WTC11 (cell line): ENCODE data around the gene RENBP. TPM values are rescaled to one million over a fixed set of nuclear protein-coding genes. Genes with fewer than 3 reads are reported as not detected.

Experiments
- ATAC-seq: fragments of 200-7000 bp; cut with Tn5 transposase; 2 replicates; pipeline ENCODE4 v1.10.0; 2021; ENCODE audit warnings: mild to moderate bottlenecking, moderate library complexity
- CTCF ChIA-PET: fragments of 300-600 bp; sonication (Branson Sonifier 250); formaldehyde crosslinking; loops from one replicate; lab custom pipeline; 2021; ENCODE audit warnings: antibody characterized with exemption; lab: Charles Lee
- POLR2A ChIA-PET: fragments of 350-600 bp; sonication (Branson Sonifier 250); formaldehyde crosslinking; loops from one replicate; lab custom pipeline; 2021; ENCODE audit warnings: antibody characterized with exemption; lab: Charles Lee
- DNase-seq: peaks from one replicate; pipeline ENCODE4 v3.0.0; 2021; ENCODE audit warnings: low spot score
- H3K27ac Mint-ChIP-seq: 2 replicates; pipeline ENCODE4 v1.8.0; 2021; ENCODE audit warnings: mixed read lengths
- H3K27me3 Mint-ChIP-seq: 2 replicates; pipeline ENCODE4 v1.8.0; 2021; ENCODE audit warnings: low read depth, mild to moderate bottlenecking, moderate library complexity, mixed read lengths
- H3K36me3 Mint-ChIP-seq: 2 replicates; pipeline ENCODE4 v1.8.0; 2021; ENCODE audit warnings: mixed read lengths
- H3K4me1 Mint-ChIP-seq: 2 replicates; pipeline ENCODE4 v1.8.0; 2022; ENCODE audit warnings: mixed read lengths
- H3K4me3 Mint-ChIP-seq: 2 replicates; pipeline ENCODE4 v1.8.0; 2021; ENCODE audit warnings: mild to moderate bottlenecking, moderate library complexity, mixed read lengths
- H3K9me3 Mint-ChIP-seq: 2 replicates; pipeline ENCODE4 v1.8.0; 2021; ENCODE audit warnings: mixed read lengths
- AR ChIP-seq: fragments of 250-450 bp; sonication (Bioruptor Pico); IDR thresholded peaks from 2 replicates; pipeline ENCODE4 v1.9.0; 2021; ENCODE audit warnings: mild to moderate bottlenecking
- CBFB ChIP-seq: sonication (generic); formaldehyde crosslinking; IDR thresholded peaks from 2 replicates; pipeline ENCODE4 v1.8.1; 2022; ENCODE audit warnings: mild to moderate bottlenecking, low read depth, missing genetic modification reagents
- CDX4 ChIP-seq: fragments of 250-450 bp; sonication (Bioruptor Pico); IDR thresholded peaks from 2 replicates; pipeline ENCODE4 v1.9.0; 2021; ENCODE audit warnings: moderate library complexity, mild to moderate bottlenecking, inconsistent platforms, borderline replicate concordance
- CTCF ChIP-seq: fragments of 200-600 bp; IDR thresholded peaks from 2 replicates; pipeline ENCODE4 v1.8.0; 2022; ENCODE audit warnings: antibody characterized with exemption
- E2F4 ChIP-seq: sonication (generic); formaldehyde crosslinking; IDR thresholded peaks from 2 replicates; pipeline ENCODE4 v1.8.1; 2022; ENCODE audit warnings: low read depth, mild to moderate bottlenecking, moderate library complexity, missing genetic modification reagents, borderline replicate concordance
- FOXJ3 ChIP-seq: sonication (generic); formaldehyde crosslinking; IDR thresholded peaks from 2 replicates; pipeline ENCODE4 v1.9.0; 2021; ENCODE audit warnings: missing genetic modification reagents, mild to moderate bottlenecking, borderline replicate concordance
- GABPB1 ChIP-seq: sonication (generic); formaldehyde crosslinking; IDR thresholded peaks from 2 replicates; pipeline ENCODE4 v1.8.1; 2023; ENCODE audit warnings: mild to moderate bottlenecking, missing genetic modification reagents
- IRF1 ChIP-seq: sonication (generic); formaldehyde crosslinking; IDR thresholded peaks from 2 replicates; pipeline ENCODE4 v1.8.0; 2023; ENCODE audit warnings: missing genetic modification reagents
- JAZF1 ChIP-seq: fragments of 250-450 bp; sonication (Bioruptor Pico); IDR thresholded peaks from 2 replicates; pipeline ENCODE4 v1.9.0; 2021; ENCODE audit warnings: moderate library complexity, mild to moderate bottlenecking, inconsistent platforms
- JUN ChIP-seq: sonication (generic); formaldehyde crosslinking; IDR thresholded peaks from 2 replicates; pipeline ENCODE4 v1.8.0; 2023; ENCODE audit warnings: mild to moderate bottlenecking, missing genetic modification reagents
- NR1H2 ChIP-seq: sonication (generic); formaldehyde crosslinking; IDR thresholded peaks from 2 replicates; pipeline ENCODE4 v1.9.0; 2021; ENCODE audit warnings: mild to moderate bottlenecking, moderate library complexity, missing genetic modification reagents
- OVOL2 ChIP-seq: fragments of 250-450 bp; sonication (Bioruptor Pico); IDR thresholded peaks from 2 replicates; pipeline ENCODE4 v1.9.0; 2021; ENCODE audit warnings: mild to moderate bottlenecking, borderline replicate concordance
- TEAD4 ChIP-seq: sonication (generic); formaldehyde crosslinking; IDR thresholded peaks from 2 replicates; pipeline ENCODE4 v1.8.0; 2022; ENCODE audit warnings: mild to moderate bottlenecking, missing genetic modification reagents
- ZBTB21 ChIP-seq: sonication (generic); formaldehyde crosslinking; IDR thresholded peaks from 2 replicates; pipeline ENCODE4 v1.8.1; 2023; ENCODE audit warnings: mild to moderate bottlenecking, missing genetic modification reagents, borderline replicate concordance
- ZNF138 ChIP-seq: sonication (generic); formaldehyde crosslinking; conservative IDR thresholded peaks from 2 replicates; pipeline ENCODE4 v1.8.1; 2022; ENCODE audit warnings: mild to moderate bottlenecking, moderate library complexity, missing genetic modification reagents
- ZNF263 ChIP-seq: sonication (generic); formaldehyde crosslinking; IDR thresholded peaks from 2 replicates; pipeline ENCODE4 v1.8.1; 2022; ENCODE audit warnings: low read depth, mild to moderate bottlenecking, moderate library complexity, missing genetic modification reagents
- ZNF396 ChIP-seq: fragments of 250-450 bp; sonication (Bioruptor Pico); IDR thresholded peaks from 2 replicates; pipeline ENCODE4 v1.8.0; 2021; ENCODE audit warnings: mild to moderate bottlenecking, moderate library complexity, borderline replicate concordance
- total RNA-seq: library from RNA; stranded (reverse); gene quantifications from 3 replicates; pipeline ENCODE4 v1.2.3, GENCODE V29; 2021
- TF ChIP-seq, protein P1 (sequence below): sonication (generic); formaldehyde crosslinking; IDR thresholded peaks from 2 replicates; pipeline ENCODE4 v1.8.0; 2023; ENCODE audit warnings: mild to moderate bottlenecking, missing genetic modification reagents
- TF ChIP-seq, protein P2 (sequence below): sonication (generic); formaldehyde crosslinking; IDR thresholded peaks from 2 replicates; pipeline ENCODE4 v1.8.1; 2023; ENCODE audit warnings: mild to moderate bottlenecking, missing genetic modification reagents, moderate library complexity
- TF ChIP-seq, protein P3 (sequence below): sonication (generic); formaldehyde crosslinking; IDR thresholded peaks from 2 replicates; pipeline ENCODE4 v1.8.1; 2023; ENCODE audit warnings: mild to moderate bottlenecking, missing genetic modification reagents

RENBP gene
- total RNA-seq, 1 experiment from 2014 or later, result 14.0 TPM

- TF ChIP-seq NR1H2 (CRISPR knock-in tag), result no peak
- no peak for TF ChIP-seq ZNF263 (CRISPR knock-in tag)
- TF ChIP-seq JUN (CRISPR knock-in tag), result no peak
- TF ChIP-seq ZBTB21 (CRISPR knock-in tag), result no peak
- TF ChIP-seq, protein P1, sequence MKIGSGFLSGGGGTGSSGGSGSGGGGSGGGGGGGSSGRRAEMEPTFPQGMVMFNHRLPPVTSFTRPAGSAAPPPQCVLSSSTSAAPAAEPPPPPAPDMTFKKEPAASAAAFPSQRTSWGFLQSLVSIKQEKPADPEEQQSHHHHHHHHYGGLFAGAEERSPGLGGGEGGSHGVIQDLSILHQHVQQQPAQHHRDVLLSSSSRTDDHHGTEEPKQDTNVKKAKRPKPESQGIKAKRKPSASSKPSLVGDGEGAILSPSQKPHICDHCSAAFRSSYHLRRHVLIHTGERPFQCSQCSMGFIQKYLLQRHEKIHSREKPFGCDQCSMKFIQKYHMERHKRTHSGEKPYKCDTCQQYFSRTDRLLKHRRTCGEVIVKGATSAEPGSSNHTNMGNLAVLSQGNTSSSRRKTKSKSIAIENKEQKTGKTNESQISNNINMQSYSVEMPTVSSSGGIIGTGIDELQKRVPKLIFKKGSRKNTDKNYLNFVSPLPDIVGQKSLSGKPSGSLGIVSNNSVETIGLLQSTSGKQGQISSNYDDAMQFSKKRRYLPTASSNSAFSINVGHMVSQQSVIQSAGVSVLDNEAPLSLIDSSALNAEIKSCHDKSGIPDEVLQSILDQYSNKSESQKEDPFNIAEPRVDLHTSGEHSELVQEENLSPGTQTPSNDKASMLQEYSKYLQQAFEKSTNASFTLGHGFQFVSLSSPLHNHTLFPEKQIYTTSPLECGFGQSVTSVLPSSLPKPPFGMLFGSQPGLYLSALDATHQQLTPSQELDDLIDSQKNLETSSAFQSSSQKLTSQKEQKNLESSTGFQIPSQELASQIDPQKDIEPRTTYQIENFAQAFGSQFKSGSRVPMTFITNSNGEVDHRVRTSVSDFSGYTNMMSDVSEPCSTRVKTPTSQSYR, result no peak
- TF ChIP-seq FOXJ3 (CRISPR knock-in tag), result no peak
These were observed 10.8 kb upstream of the RENBP start (continued) for GRCh38 chrX:153955228-153955732.

DNA sequence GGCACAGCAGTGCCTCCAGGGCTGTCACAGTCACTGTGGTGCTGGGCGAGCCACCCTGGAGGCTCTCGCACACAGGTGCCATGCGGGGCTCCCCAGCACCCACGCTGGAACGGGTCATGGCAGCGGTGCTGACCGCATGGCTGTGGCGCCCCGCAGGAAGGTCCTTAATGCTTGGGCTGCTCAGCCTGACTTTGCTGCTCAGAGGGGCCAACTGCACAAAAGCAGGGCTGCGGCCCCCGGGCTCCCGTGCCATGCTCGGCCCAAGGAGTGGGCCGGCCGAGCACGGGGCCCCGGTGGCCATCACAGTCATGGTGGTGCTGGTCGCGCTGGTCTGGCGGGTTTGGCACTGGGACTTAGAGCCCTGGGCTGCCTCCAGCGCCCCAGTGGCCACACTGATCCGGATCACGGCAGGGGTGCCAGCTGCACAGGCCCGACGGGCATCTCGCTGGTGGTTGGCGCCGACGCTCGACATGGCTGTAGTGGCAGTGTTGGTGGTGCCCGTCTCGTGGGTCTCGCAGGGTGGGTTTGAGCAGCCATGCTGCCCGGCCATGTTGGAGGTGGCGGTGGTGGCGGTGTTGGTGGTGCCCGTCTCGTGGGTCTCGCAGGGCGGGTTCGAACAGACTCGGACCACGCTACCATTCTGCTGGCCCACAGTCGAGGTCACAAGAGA, 10.2 kb upstream of the RENBP start:
- DNase-seq, result no peak
- Mint-ChIP-seq H3K4me1 (no peaks in the 10 kb centered on the region), H3K4me3 (no peak overlapping the region), H3K27me3 (no peaks in the 10 kb centered on the region), H3K36me3 (peaks cover 39% of the 10 kb centered on the region), H3K27ac (no peak overlapping the region), H3K9me3 (no peaks in the 10 kb centered on the region)
- TF ChIP-seq GABPB1 (CRISPR knock-in tag) (no peak), ZNF138 (CRISPR knock-in tag) (no peak), OVOL2 (no peak), CDX4 (CRISPR knock-in tag) (no peak), ZNF396 (CRISPR knock-in tag) (no peak), CBFB (no peak), E2F4 (CRISPR knock-in tag) (no peak), TEAD4 (CRISPR knock-in tag) (no peak), JAZF1 (CRISPR knock-in tag) (no peak), JUN (CRISPR knock-in tag) (no peak), AR (no peak), IRF1 (no peak), CTCF (no peak)
- TF ChIP-seq, protein P2, sequence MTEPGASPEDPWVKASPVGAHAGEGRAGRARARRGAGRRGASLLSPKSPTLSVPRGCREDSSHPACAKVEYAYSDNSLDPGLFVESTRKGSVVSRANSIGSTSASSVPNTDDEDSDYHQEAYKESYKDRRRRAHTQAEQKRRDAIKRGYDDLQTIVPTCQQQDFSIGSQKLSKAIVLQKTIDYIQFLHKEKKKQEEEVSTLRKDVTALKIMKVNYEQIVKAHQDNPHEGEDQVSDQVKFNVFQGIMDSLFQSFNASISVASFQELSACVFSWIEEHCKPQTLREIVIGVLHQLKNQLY (CRISPR knock-in tag), result no peak
- TF ChIP-seq, protein P3, sequence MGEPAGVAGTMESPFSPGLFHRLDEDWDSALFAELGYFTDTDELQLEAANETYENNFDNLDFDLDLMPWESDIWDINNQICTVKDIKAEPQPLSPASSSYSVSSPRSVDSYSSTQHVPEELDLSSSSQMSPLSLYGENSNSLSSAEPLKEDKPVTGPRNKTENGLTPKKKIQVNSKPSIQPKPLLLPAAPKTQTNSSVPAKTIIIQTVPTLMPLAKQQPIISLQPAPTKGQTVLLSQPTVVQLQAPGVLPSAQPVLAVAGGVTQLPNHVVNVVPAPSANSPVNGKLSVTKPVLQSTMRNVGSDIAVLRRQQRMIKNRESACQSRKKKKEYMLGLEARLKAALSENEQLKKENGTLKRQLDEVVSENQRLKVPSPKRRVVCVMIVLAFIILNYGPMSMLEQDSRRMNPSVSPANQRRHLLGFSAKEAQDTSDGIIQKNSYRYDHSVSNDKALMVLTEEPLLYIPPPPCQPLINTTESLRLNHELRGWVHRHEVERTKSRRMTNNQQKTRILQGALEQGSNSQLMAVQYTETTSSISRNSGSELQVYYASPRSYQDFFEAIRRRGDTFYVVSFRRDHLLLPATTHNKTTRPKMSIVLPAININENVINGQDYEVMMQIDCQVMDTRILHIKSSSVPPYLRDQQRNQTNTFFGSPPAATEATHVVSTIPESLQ (CRISPR knock-in tag), result no peak
- ChIA-PET CTCF (no interaction called here), POLR2A (no interaction called here)
- no peak for ATAC-seq
